ENCODE results near the gene PAQR8. TPM values are rescaled to one million over a fixed set of nuclear protein-coding genes. Genes with fewer than 3 reads are reported as not detected.

PAQR8 gene
- total and polyA plus RNA-seq, 2 of the 4 experiments (the other 2 are of a cell fraction), result 1.4 to 1.6 TPM

- H3K4me1 ChIP-seq (ENCODE audit: control insufficient read depth, insufficient read depth, low read length), result peaks cover 5% of the 10 kb centered on the region
- no peaks in the 10 kb centered on the region for H3K36me3 ChIP-seq (ENCODE audit: control insufficient read depth, insufficient read depth, low read length)
- no peak overlapping the region for H2BK120ac ChIP-seq (ENCODE audit: low read depth, low read length)
- H4K5ac ChIP-seq (ENCODE audit: low read depth, low read length), result no peak overlapping the region
- H2BK15ac ChIP-seq (ENCODE audit: low read depth, low read length), result no peak overlapping the region
- H4K8ac ChIP-seq (ENCODE audit: low read depth in 2 of 2, low read length in 2 of 2), result no peak overlapping the region
- H3K4me3 ChIP-seq (ENCODE audit: insufficient read depth, low read depth, low read length), result no peak overlapping the region
- no peak for DNase-seq
- peaks cover 8% of the 10 kb centered on the region; the same call in 1 of the 2 replicates for H3K9me1 ChIP-seq (ENCODE audit: insufficient read depth, low read length)
- no peaks in the 10 kb centered on the region for H4K20me1 ChIP-seq (ENCODE audit: insufficient read depth, low read length)
- H3K4me2 ChIP-seq (ENCODE audit: low read depth, low read length), result no peak overlapping the region
- no peak overlapping the region for H3K9ac ChIP-seq (ENCODE audit: low read depth, low read length)
- no peaks in the 10 kb centered on the region; a peak in 1 of 4 replicates for H3K79me1 ChIP-seq (ENCODE audit: low read depth in 1 of 2, low read length in 2 of 2)
- dilution Hi-C loops (cut with HindIII; ENCODE audit: low sequenced_read_pairs, unreplicated experiment), result no loop called here
- in situ Hi-C loops (cut with MboI; ENCODE audit: low sequenced_read_pairs), result loop anchor here (10.0 kb wide), 1 partner anchor 229 kb away; no protein-coding TSS in a partner anchor
- POLR2A ChIA-PET (ENCODE audit: unreplicated experiment), result no interaction called here
- no peak overlapping the region for H3K14ac ChIP-seq (replicated peaks; ENCODE audit: low read depth, low read length)
- no peak overlapping the region for H2BK5ac ChIP-seq (ENCODE audit: low read depth, low read length, poor library complexity, severe bottlenecking)
- H3K27me3 ChIP-seq (ENCODE audit: control insufficient read depth, insufficient read depth, low read length), result no peaks in the 10 kb centered on the region
- no peak overlapping the region for H2AK9ac ChIP-seq (replicated peaks; ENCODE audit: low read depth, low read length, poor library complexity)
- no peak overlapping the region for H3K23ac ChIP-seq (ENCODE audit: low read depth, low read length)
- H2AFZ ChIP-seq (replicated peaks; ENCODE audit: low read length, poor library complexity), result no peak overlapping the region
- no peak overlapping the region for H3K27ac ChIP-seq (ENCODE audit: insufficient read depth, low read length)
- H2AK5ac ChIP-seq (ENCODE audit: low read depth, low read length), result no peak overlapping the region
- H3K56ac ChIP-seq (ENCODE audit: extremely low read depth, insufficient read depth, low read length), result no peak overlapping the region
- CTCF ChIA-PET, result no interaction called here
- TF ChIP-seq FOS (IDR thresholded peaks at IDR 0.05; ENCODE audit: low read depth, low read length) (no peak), CHD1 (IDR thresholded peaks at IDR 0.05; ENCODE audit: low read depth, low read length) (no peak), ELK1 (IDR thresholded peaks at IDR 0.05; ENCODE audit: borderline replicate concordance, low read depth, low read length) (no peak), BHLHE40 (IDR thresholded peaks at IDR 0.05; ENCODE audit: low read depth, low read length) (no peak), CEBPB (IDR thresholded peaks at IDR 0.05; ENCODE audit: low read depth, low read length) (no peak), POLR2A (IDR thresholded peaks at IDR 0.05; ENCODE audit: low read depth, low read length) (no peak), RFX5 (IDR thresholded peaks at IDR 0.05; ENCODE audit: low read depth, low read length) (no peak), MAZ (IDR thresholded peaks at IDR 0.05; ENCODE audit: borderline replicate concordance, low read depth, low read length) (no peak), SMC3 (IDR thresholded peaks at IDR 0.05; ENCODE audit: low read depth, low read length) (no peak), MAFK (IDR thresholded peaks at IDR 0.05; ENCODE audit: low read depth, low read length) (no peak), RCOR1 (IDR thresholded peaks at IDR 0.05; ENCODE audit: insufficient replicate concordance, low read length) (no peak), RAD21 (IDR thresholded peaks at IDR 0.05; ENCODE audit: low read length) (no peak), NFE2L2 (IDR thresholded peaks at IDR 0.05; ENCODE audit: low read depth, low read length) (no peak)
- TF ChIP-seq, protein P1, sequence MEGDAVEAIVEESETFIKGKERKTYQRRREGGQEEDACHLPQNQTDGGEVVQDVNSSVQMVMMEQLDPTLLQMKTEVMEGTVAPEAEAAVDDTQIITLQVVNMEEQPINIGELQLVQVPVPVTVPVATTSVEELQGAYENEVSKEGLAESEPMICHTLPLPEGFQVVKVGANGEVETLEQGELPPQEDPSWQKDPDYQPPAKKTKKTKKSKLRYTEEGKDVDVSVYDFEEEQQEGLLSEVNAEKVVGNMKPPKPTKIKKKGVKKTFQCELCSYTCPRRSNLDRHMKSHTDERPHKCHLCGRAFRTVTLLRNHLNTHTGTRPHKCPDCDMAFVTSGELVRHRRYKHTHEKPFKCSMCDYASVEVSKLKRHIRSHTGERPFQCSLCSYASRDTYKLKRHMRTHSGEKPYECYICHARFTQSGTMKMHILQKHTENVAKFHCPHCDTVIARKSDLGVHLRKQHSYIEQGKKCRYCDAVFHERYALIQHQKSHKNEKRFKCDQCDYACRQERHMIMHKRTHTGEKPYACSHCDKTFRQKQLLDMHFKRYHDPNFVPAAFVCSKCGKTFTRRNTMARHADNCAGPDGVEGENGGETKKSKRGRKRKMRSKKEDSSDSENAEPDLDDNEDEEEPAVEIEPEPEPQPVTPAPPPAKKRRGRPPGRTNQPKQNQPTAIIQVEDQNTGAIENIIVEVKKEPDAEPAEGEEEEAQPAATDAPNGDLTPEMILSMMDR (conservative IDR thresholded peaks at IDR 0.05; ENCODE audit: low read depth, low read length), result no peak
- no peaks in the 10 kb centered on the region for H3K9me3 ChIP-seq (ENCODE audit: control insufficient read depth, insufficient read depth, low read length)
- no peak overlapping the region for H4K91ac ChIP-seq (ENCODE audit: insufficient read depth, low read depth, low read length)
- intact Hi-C loops (cut with micrococcal nuclease), result no loop called here
- no CpG with 5 or more reads among the region's 1 CpG for WGBS, 2 experiments (ENCODE audit: extremely low coverage in 2 of 2, insufficient read length in 1 of 2)
- H3K18ac ChIP-seq (ENCODE audit: low read depth, low read length), result no peak overlapping the region
- BruUV-seq (replicated peaks), result no TSS peak
- no peak overlapping the region for H2BK20ac ChIP-seq (ENCODE audit: low read depth, low read length)
- no peak for ATAC-seq (ENCODE audit: low read depth)
- no peak overlapping the region for H3K4ac ChIP-seq (ENCODE audit: low read depth, low read length)
These were observed 31.8 kb downstream of the PAQR8 start for GRCh38 chr6:52393780-52394179.
